Activated CD4-positive, alpha-beta T cell treated with anti-CD3 and anti-CD28 coated beads, Interleukin-2, amount 50 U/mL, for 24 hours (primary cell): ENCODE data around the gene VASN.

ENCODE experiments used
- DNase-seq, 2 donors: peaks; one replicate each; pipeline ENCODE4 v3.0.0-alpha.2; 2020; ENCODE audit warnings: low read depth in 1 of 2, low spot score in 1 of 2

The VASN gene

GRCh38 chr16:4351880-4352279 lies 19.8 kb upstream of the VASN start:
- DNase-seq, result no peak

DNA sequence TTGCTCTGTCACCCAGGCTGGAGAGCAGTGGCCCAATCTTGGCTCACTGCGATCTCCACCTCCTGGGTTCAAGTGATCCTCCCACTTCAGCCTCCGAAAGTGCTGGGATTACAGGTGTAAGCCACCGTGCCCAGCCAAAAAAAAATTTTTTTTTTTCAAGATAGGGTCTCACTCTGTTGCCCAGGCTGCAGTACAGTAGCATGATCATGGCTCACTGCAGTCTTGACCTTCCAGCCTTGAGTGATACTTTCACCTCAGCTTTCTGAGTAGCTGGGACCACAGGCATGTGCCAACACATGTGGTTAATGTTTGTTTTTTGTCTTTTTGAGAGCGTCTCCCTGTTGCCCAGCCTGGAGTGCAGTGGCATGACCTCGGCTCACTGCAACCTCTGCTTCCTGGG lies 18.8 kb upstream of the VASN start:
- DNase-seq, result no peak

GRCh38 chr16:4353675-4354074 lies 18.0 kb upstream of the VASN start:
- DNase-seq, result no peak

DNA sequence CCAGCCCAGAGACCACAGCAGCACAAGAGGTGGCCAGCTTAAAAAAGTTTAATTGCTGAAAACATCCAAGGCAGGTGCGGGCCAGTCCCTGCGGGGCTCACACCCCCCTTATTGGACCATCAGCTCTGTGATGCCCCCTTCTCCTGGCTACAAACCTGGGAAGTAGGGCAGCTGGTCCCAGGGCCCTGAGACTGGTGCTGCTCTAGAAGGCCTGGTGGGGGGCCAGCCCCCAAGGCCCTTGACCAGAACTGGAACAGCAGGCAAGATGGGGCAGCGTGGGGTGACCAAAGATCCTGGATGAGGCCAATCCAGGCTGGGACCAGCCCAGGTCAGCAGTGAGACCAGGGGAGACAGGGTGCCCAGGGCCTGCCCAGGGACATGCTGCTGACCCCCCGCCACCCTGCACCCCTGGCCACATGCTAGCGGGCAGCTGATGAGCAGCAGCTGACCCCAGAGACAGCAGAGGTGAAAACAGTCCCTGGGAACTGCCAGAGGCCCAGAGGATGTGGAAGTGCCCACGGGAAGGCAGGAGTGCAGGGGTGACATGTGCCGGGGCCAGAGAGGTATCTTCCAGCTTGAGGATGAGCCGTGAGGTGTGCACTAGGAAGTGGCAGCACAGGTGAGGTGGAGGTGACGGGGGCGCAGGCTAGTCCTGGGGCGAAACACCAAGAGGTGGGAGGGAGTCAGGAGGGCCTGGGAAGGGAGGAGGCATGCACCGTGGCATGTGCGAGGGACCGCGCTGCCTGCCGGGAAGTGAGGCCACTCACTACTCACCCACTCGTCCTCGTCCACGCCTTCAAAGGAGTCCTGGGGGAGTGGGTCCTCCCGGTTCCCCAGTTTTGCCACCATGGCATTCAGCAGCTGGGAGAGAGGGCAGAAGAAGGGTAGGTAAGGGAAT lies 16.9 kb upstream of the VASN start:
- DNase-seq, result no peak

- no peak for DNase-seq
Observed at GRCh38 chr16:4356820-4357219, 14.8 kb upstream of the VASN start.

GRCh38 chr16:4358236-4358635 lies 13.4 kb upstream of the VASN start:
- DNase-seq, result no peak

DNA sequence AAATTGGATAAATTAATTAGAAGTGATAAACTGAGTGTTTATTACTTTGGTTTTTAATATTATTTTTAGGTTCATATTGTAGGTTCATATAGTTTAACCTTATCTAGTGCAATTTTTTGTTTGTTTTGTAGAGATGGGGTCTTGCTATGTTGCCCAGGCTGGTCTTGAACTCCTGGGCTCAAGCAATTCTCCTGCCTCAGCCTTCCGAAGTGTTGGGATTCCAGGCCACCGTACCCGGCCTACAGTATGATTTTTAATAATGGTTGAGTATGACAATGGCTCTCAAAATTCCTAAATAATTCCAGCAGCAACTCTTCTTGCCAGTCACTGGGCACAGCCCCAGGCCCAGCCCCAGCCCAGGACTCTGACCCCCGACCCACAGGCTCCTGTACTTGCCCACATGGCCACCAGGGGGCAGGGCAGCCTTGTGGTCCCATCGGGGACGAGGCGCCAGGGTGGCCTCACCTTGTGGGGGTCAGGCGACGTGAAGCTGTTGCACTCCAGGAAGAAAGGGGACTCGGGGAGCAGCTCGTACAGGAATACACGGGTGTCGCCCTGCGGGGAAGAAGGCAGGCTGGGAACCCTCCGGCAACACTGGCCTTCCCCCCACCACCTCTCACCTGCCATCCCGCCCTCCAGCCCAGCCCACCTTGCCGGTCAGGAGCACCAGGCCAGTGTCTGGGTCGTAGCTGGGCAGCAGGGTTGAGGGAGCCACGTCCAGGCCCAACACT lies 12.7 kb upstream of the VASN start:
- peak; percentile 51 to 59 for DNase-seq

GRCh38 chr16:4359914-4360313 lies 11.7 kb upstream of the VASN start:
- DNase-seq, result no peak

DNA sequence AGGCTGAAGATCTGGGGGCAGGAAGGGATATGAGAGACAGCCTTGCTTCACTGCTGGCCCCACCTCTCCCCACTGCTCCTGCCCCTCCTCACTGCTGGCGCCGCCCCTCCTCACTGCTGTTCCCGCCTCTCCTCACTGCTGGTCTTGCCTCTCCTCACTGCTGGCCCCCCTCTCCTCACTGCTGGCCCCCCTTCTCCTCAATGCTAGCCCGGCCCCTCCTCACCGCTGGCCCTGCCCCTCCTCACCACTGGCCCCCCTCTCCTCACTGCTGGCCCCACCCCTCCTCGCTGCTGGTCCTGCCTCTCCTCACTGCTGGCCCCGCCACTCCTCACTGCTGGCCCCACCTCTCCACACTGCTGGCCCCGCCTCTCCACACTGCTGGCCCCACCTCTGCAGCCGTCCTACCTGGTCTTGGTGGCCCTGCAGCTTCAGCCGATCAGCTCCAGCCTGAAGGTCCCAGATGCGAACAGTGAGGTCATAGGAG lies 11.1 kb upstream of the VASN start:
- DNase-seq, result no peak

DNA sequence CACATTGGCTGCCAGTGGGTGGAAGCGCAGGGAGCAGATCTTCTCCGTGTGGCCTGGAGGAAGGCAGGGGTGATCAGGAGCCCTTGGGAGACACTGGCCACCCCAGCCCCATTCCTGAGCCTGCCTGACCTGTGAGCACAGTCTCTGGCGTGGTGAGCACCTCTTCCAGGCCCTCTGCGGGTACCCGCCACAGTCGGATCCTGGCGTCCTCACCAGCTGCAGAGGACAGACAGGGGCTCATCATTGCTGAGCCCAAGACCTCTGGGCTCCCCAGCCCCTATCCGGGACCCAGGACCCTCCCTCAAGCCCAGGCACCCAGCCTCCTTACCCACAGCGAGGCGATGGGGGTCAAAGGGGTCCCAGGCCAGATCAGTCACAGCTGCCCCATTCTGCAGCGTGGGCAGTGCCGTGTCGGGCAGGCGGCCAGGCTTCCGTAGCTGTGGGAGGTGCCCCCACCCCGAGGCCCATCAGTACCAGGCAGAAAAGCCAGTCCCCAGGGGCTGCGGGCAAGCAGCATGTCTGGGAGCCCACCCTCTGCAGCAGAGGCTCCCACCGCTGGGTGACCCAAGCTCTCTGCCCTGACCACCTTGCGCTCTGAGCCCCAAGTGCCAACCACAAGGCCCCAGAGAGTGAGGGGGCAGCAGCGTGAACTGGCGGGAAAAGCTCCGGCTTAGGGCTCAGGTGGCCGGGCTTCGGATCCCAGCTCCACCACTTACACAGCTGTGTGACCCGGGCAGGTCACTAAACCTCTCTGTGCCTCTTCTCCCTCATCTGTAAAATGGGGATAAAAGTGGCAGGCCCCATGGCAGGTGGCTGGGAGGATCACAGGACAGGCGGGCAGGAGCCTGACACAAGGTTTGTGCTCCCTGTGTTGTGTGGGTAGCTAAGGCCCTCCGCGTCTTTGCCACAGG lies 10.4 kb upstream of the VASN start:
- DNase-seq, result no peak

- DNase-seq, result no peak
Observed at GRCh38 chr16:4361944-4362311, 9.7 kb upstream of the VASN start.

- DNase-seq, result no peak
Observed at GRCh38 chr16:4362476-4363135, 9.0 kb upstream of the VASN start.

- DNase-seq, result no peak
Observed at GRCh38 chr16:4364196-4365013, 7.2 kb upstream of the VASN start.

- DNase-seq, result no peak
Observed at GRCh38 chr16:4365014-4365406, 6.6 kb upstream of the VASN start.

DNA sequence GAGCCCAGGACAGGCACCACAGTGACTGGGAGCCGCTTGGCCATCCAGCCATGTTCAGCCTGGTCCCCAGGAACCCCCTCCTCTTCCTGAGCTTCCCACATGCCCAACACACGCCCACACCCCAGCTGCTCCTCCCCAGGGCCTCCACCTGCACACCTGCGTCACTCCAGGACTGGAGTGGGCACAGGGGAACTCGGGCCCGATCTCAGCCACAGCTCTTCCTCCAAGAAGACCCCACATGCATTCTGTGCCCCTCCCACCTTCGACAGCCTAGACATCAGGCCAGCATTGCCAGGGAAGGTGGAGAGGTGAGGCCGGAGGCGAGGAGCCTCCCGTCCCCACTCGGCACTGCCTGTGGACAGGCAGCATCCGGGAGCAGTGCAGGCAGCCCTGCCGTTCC lies 6.0 kb upstream of the VASN start:
- no peak for DNase-seq

GRCh38 chr16:4366016-4366415 lies 5.6 kb upstream of the VASN start:
- DNase-seq, result no peak

DNA sequence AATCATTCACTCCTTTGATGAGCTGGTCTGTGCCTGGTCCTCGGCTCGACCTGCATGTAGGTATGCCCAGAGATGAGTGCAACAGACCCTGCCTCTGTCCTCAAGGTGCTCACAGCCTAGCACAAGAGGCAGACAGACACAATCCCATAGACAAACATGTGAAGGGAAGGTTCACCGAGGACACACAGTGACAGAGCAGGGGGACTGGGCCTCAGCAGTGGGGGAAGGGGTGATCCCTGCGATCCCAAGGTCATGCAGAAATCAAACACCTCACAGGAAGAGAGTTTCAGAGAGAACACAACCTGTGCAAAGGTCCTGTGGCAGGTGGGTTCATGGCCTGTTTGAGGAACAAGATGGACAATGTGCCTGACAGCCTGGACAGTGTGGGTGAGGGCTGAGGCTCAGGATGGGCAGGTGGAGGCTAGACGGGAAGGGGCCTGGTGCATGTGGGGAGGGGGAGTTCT lies 4.2 kb upstream of the VASN start:
- DNase-seq, result no peak

DNA sequence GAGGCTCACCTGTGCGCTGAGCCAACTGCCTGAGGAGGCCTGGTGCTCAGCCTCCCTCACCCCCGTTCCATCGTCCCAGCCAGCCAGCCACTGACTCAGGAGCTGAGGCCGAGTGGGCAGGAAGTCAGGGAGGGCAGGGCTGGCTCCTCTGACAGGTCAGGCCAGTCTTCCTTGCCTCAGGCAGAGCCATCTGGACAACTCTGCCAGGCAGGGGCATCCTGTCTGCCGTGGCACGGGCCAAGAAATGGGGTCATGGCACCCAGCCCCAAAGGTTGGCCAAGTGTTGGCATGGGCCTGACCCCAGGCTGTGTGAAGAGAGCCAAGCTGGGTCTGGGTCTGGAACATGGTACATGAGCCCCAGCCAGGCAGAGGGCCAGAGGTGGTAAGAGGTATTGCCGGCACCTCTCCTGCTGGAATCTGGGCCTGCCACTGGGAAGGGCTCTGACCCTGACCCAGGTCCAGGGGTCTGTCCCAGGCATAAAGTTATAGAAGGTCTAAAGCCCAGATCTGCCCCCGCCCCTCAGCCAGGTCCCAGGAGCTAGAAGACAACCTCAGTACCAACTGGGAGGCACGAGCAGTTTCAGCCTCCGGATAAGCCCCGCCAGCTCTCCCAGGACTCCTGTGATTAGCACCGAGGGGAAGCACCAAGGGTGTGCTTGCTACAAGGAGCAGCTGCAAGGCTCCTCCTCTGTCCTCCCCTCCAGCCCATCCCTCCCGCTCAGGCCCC lies 2.5 kb upstream of the VASN start:
- DNase-seq, result no peak

DNA sequence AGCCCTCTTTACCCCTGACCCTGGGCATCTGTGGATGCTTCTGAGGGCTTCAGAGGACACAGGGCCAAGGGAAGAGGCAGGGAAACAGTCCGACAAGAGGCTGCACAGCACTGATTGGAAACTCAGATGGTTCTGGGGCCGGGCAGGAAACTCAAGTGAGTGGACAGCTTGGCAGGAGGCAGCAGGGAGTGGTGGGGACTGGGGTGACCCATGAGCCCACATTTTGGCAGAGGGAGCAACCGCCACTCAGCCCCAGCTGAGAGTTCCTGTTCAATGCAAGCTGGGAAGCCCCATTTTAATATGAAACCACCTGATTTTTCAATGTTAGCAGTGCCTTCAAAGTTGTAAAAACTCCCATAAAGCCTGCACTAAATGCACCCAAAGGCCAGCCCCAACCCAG lies 1.5 kb upstream of the VASN start:
- DNase-seq, result no peak
